Right lobe of liver (tissue), 4 donors: ENCODE results near the gene ADCY3.

Source experiments
- POLR2A ChIP-seq: fragments of 450-650 bp; IDR thresholded peaks from one replicate; pipeline ENCODE4 v1.6.1; 2017; ENCODE audit warnings: antibody characterized with exemption, mild to moderate bottlenecking
- TF ChIP-seq, protein P1 (sequence below), 4 donors: fragments of 200-600 bp in 3 of 4; fragments of 450-650 bp in 1 of 4; IDR thresholded peaks; one replicate each; pipeline versions ENCODE4 v1.5.1 to v1.8.0; 2016 to 2022; ENCODE audit warnings: antibody characterized with exemption in 4 of 4, mild to moderate bottlenecking in 2 of 4
- donor health status: DM: no; HTN: no; CAD: no.
- donor health status: DM: no; HTN: no; CAD: no.
- donor health status: DM: no; HTN: yes; CAD: no.

- TF ChIP-seq, protein P1, sequence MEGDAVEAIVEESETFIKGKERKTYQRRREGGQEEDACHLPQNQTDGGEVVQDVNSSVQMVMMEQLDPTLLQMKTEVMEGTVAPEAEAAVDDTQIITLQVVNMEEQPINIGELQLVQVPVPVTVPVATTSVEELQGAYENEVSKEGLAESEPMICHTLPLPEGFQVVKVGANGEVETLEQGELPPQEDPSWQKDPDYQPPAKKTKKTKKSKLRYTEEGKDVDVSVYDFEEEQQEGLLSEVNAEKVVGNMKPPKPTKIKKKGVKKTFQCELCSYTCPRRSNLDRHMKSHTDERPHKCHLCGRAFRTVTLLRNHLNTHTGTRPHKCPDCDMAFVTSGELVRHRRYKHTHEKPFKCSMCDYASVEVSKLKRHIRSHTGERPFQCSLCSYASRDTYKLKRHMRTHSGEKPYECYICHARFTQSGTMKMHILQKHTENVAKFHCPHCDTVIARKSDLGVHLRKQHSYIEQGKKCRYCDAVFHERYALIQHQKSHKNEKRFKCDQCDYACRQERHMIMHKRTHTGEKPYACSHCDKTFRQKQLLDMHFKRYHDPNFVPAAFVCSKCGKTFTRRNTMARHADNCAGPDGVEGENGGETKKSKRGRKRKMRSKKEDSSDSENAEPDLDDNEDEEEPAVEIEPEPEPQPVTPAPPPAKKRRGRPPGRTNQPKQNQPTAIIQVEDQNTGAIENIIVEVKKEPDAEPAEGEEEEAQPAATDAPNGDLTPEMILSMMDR (IDR thresholded peaks at IDR 0.05): no peak
- TF ChIP-seq POLR2A: no peak
These were observed 9.2 kb upstream of the ADCY3 start for GRCh38 chr2:24929230-24929629.
